Measurements from ENCODE around the gene PTPRS.

- TF ChIP-seq GATA3 (IDR thresholded peaks at IDR 0.05; ENCODE audit: low read depth, low read length) (no peak), GATA2 (IDR thresholded peaks at IDR 0.05; ENCODE audit: low read depth, low read length) (no peak)
Observed at GRCh38 chr19:5361407-5361806, 20.8 kb upstream of the PTPRS start.

Data from SH-SY5Y (cell line).